Tibial nerve (tissue), 4 donors: ENCODE measurements around the gene CAMSAP3. TPM values are rescaled to one million over a fixed set of nuclear protein-coding genes. Genes with fewer than 3 reads are reported as not detected.

ENCODE experiments used
- DNase-seq, 2 donors: peaks; one replicate each; pipeline ENCODE4 v3.0.0-alpha.2; 2019; ENCODE audit warnings: low spot score in 2 of 2
- H3K27ac ChIP-seq, 4 donors: fragments of 200-600 bp; sonication (generic) in 3 of 4; one replicate each; pipeline ENCODE4 v1.5.1; 2017 to 2019; ENCODE audit warnings: mild to moderate bottlenecking in 1 of 4
- H3K27me3 ChIP-seq, 2 donors: fragments of 200-600 bp; sonication (generic) in 1 of 2; one replicate each; pipeline versions ENCODE4 v1.5.1 to v1.6.0; 2017 to 2019
- H3K36me3 ChIP-seq, 3 donors: fragments of 200-600 bp; sonication (generic); one replicate each; pipeline ENCODE4 v1.5.1; 2018 to 2019
- H3K4me1 ChIP-seq, 4 donors: fragments of 200-600 bp; sonication (generic) in 3 of 4; one replicate each; pipeline ENCODE4 v1.5.1; 2017 to 2019
- H3K4me3 ChIP-seq, 4 donors: fragments of 200-600 bp; sonication (generic) in 3 of 4; one replicate each; pipeline ENCODE4 v1.5.1; 2017 to 2019; ENCODE audit warnings: mild to moderate bottlenecking in 1 of 4, moderate library complexity in 1 of 4
- H3K9me3 ChIP-seq, 4 donors: fragments of 200-600 bp; sonication (generic) in 3 of 4; one replicate each; pipeline ENCODE4 v1.5.1; 2017 to 2019
- CTCF ChIP-seq, 5 experiments: fragments of 200-600 bp in 3 of 5; fragments of 450-650 bp in 2 of 5; sonication (generic) in 3 of 5; IDR thresholded peaks; one replicate each; pipeline ENCODE4 v1.5.1; 2016 to 2019; ENCODE audit warnings: antibody characterized with exemption in 5 of 5, mild to moderate bottlenecking in 3 of 5, moderate library complexity in 2 of 5
- EP300 ChIP-seq, 2 donors: sonication (generic); formaldehyde crosslinking; IDR thresholded peaks; one replicate each; pipeline ENCODE4 v1.6.1; 2017; ENCODE audit warnings: antibody characterized with exemption in 2 of 2, mild to moderate bottlenecking in 1 of 2
- POLR2A ChIP-seq, 2 donors: fragments of 450-650 bp; IDR thresholded peaks; one replicate each; pipeline ENCODE4 v1.6.1; 2017; ENCODE audit warnings: antibody characterized with exemption in 2 of 2, mild to moderate bottlenecking in 2 of 2, moderate library complexity in 2 of 2
- WGBS, 2 donors: methylation state at CpG; one replicate each; pipeline ENCODE4 v1.1.5; 2018; 5-methylcytosine and 5-hydroxymethylcytosine counted together
- total RNA-seq, 4 donors: library from RNA; depleted of rRNA; stranded (reverse); fragments of >200 nt; gene quantifications; one replicate each; pipeline ENCODE4 v1.1.0, GENCODE V29; 2016

Gene CAMSAP3
- total RNA-seq, 4 donors from 2014 or later = not detected

GRCh38 chr19:7622933-7623685, 27.4 kb downstream of the CAMSAP3 start:
- WGBS, 2 donors = 79 to 83% methylated on average over 14 to 16 of the region's 16 CpGs

GRCh38 chr19:7623725-7624603, 28.3 kb downstream of the CAMSAP3 start:
- Histone ChIP-seq H3K4me1 (peaks cover 0 to 25% (median 12%) of the 10 kb centered on the region in 4 donors), H3K9me3 (no peaks in the 10 kb centered on the region), H3K27me3 (no peaks in the 10 kb centered on the region), H3K36me3 (peaks cover 12 to 85% (median 40%) of the 10 kb centered on the region in 3 donors), H3K27ac (no peak overlapping the region), H3K4me3 (no peak overlapping the region)
- no peak for DNase-seq
- 89 to 93% methylated on average over 33 to 39 of the region's 39 CpGs for WGBS, 2 donors
- no peak for TF ChIP-seq POLR2A (IDR thresholded peaks at IDR 0.05)

More at GRCh38 chr19:7622933-7623685, 27.4 kb downstream of the CAMSAP3 start:
- H3K4me3 ChIP-seq = no peak overlapping the region
- H3K9me3 ChIP-seq = no peaks in the 10 kb centered on the region
- no peak for TF ChIP-seq CTCF (IDR thresholded peaks at IDR 0.05)
- TF ChIP-seq EP300 (IDR thresholded peaks at IDR 0.05) = no peak
- TF ChIP-seq POLR2A (IDR thresholded peaks at IDR 0.05) = no peak
- H3K27me3 ChIP-seq = no peaks in the 10 kb centered on the region
- peaks cover 0 to 21% (median 6%) of the 10 kb centered on the region in 4 donors for H3K4me1 ChIP-seq
- H3K36me3 ChIP-seq = peaks cover 12 to 93% (median 40%) of the 10 kb centered on the region in 3 donors
- no peak for DNase-seq
- H3K27ac ChIP-seq = no peak overlapping the region

- H3K27me3 ChIP-seq = no peaks in the 10 kb centered on the region
- H3K36me3 ChIP-seq = peaks cover 10 to 76% (median 34%) of the 10 kb centered on the region in 3 donors
- H3K9me3 ChIP-seq = no peaks in the 10 kb centered on the region
- DNase-seq = no peak
- H3K4me3 ChIP-seq = no peak overlapping the region
- H3K4me1 ChIP-seq = peaks cover 0 to 21% (median 12%) of the 10 kb centered on the region in 4 donors
- H3K27ac ChIP-seq = no peak overlapping the region
- WGBS, 2 donors = 84 to 89% methylated on average over 17 of the region's 17 CpGs
- TF ChIP-seq EP300 (IDR thresholded peaks at IDR 0.05) = no peak
- TF ChIP-seq CTCF (IDR thresholded peaks at IDR 0.05) = no peak
- no peak for TF ChIP-seq POLR2A (IDR thresholded peaks at IDR 0.05)
Observed at GRCh38 chr19:7624810-7625209, 29.1 kb downstream of the CAMSAP3 start.

- Histone ChIP-seq H3K9me3 (no peaks in the 10 kb centered on the region), H3K4me1 (peaks cover 4 to 30% (median 21%) of the 10 kb centered on the region in 4 donors), H3K27ac (no peak overlapping the region), H3K4me3 (no peak overlapping the region), H3K27me3 (no peaks in the 10 kb centered on the region), H3K36me3 (peaks cover 5 to 65% (median 24%) of the 10 kb centered on the region in 3 donors)
- TF ChIP-seq EP300 (IDR thresholded peaks at IDR 0.05) (no peak), CTCF (IDR thresholded peaks at IDR 0.05) (no peak), POLR2A (IDR thresholded peaks at IDR 0.05) (no peak)
- DNase-seq = no peak
- WGBS, 2 donors = 94 to 97% methylated on average over 29 to 33 of the region's 34 CpGs
Observed at GRCh38 chr19:7625763-7626372, 30.2 kb downstream of the CAMSAP3 start.

GRCh38 chr19:7627166-7627565, 31.5 kb downstream of the CAMSAP3 start:
- peaks cover 2 to 60% (median 16%) of the 10 kb centered on the region in 3 donors for H3K36me3 ChIP-seq

More at GRCh38 chr19:7627166-7627565, 31.5 kb downstream of the CAMSAP3 start:
- no peak overlapping the region for H3K4me3 ChIP-seq
- no peak for DNase-seq
- H3K9me3 ChIP-seq = no peaks in the 10 kb centered on the region
- TF ChIP-seq EP300 (IDR thresholded peaks at IDR 0.05) = no peak
- TF ChIP-seq CTCF (IDR thresholded peaks at IDR 0.05) = no peak
- no peak for TF ChIP-seq POLR2A (IDR thresholded peaks at IDR 0.05)
- WGBS, 2 donors = 88 to 94% methylated on average over 24 of the region's 24 CpGs
- H3K4me1 ChIP-seq = peaks cover 4 to 39% (median 25%) of the 10 kb centered on the region in 4 donors
- no peak overlapping the region for H3K27ac ChIP-seq
- no peaks in the 10 kb centered on the region for H3K27me3 ChIP-seq
